OCI-LY7 (cell line): ENCODE data around the gene SEMA4D.

Experiments
- CTCF ChIP-seq: fragments of 200-600 bp; sonication (generic); conservative IDR thresholded peaks from 2 replicates; pipeline ENCODE4 v1.5.1; 2014; ENCODE audit warnings: mild to moderate bottlenecking, antibody characterized with exemption, low read length, moderate library complexity, mixed read lengths
- EZH2phosphoT487 ChIP-seq: fragments of 200-600 bp; sonication (generic); IDR thresholded peaks from 2 replicates; pipeline ENCODE4 v1.6.1; 2018; ENCODE audit warnings: low read depth, borderline replicate concordance, mild to moderate bottlenecking, mixed run types, antibody characterized with exemption, low read length, moderate library complexity, mixed read lengths

GRCh38 chr9:89515416-89515815 lies 17.5 kb upstream of the SEMA4D start:
- TF ChIP-seq EZH2phosphoT487 (no peak), CTCF (no peak)
